ENCODE data around the gene SLCO2A1.

DNA sequence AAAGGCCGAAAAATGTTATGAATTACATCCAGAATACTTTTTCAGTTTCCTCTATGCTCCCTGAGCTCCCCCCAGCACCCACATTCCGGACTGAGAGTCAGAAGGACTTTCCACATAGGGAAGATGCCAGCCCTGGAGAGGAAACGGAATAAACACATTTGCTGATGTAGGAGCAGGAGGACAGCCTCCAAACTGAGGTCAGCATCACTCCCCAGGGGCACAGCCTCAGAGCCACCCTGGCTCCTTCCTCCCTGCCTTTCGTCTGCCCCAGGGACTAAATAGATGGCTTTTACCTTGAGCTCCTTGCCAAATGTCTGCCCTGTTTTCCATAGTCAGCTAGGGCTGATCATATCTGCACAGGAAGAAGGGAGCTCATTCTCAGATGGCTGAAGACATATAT is 22.6 kb upstream of the SLCO2A1 start:
- TF ChIP-seq, protein P1, sequence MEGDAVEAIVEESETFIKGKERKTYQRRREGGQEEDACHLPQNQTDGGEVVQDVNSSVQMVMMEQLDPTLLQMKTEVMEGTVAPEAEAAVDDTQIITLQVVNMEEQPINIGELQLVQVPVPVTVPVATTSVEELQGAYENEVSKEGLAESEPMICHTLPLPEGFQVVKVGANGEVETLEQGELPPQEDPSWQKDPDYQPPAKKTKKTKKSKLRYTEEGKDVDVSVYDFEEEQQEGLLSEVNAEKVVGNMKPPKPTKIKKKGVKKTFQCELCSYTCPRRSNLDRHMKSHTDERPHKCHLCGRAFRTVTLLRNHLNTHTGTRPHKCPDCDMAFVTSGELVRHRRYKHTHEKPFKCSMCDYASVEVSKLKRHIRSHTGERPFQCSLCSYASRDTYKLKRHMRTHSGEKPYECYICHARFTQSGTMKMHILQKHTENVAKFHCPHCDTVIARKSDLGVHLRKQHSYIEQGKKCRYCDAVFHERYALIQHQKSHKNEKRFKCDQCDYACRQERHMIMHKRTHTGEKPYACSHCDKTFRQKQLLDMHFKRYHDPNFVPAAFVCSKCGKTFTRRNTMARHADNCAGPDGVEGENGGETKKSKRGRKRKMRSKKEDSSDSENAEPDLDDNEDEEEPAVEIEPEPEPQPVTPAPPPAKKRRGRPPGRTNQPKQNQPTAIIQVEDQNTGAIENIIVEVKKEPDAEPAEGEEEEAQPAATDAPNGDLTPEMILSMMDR (IDR thresholded peaks at IDR 0.05), result no peak
- no peak for TF ChIP-seq POLR2A (IDR thresholded peaks at IDR 0.05)
- TF ChIP-seq POLR2AphosphoS5 (IDR thresholded peaks at IDR 0.05), result no peak
